Spleen (tissue), 11 donors: ENCODE results near the gene OTUD6A. TPM values are rescaled to one million over a fixed set of nuclear protein-coding genes. Genes with fewer than 3 reads are reported as not detected.

Experiments used
- DNase-seq: peaks from one replicate; pipeline ENCODE4 v3.0.0-alpha.2; 2020
- H3K27ac ChIP-seq, 8 donors: fragments of 200-600 bp; sonication (generic) in 7 of 8; 1 replicate in 4 of 8; 2 replicates in 4 of 8; pipeline versions ENCODE4 v1.5.0 to v1.8.0; 2016 to 2021; ENCODE audit warnings: inconsistent platforms in 4 of 8, mild to moderate bottlenecking in 4 of 8, moderate library complexity in 1 of 8
- H3K27me3 ChIP-seq, 7 donors: fragments of 200-600 bp; sonication (generic) in 6 of 7; replicated peaks in 1 of 7; 1 replicate in 4 of 7; 2 replicates in 3 of 7; pipeline versions ENCODE4 v1.5.0 to v1.8.0; 2016 to 2021; ENCODE audit warnings: inconsistent platforms in 3 of 7, mild to moderate bottlenecking in 1 of 7
- H3K36me3 ChIP-seq, 6 donors: fragments of 200-600 bp; sonication (generic) in 5 of 6; 1 replicate in 4 of 6; 2 replicates in 2 of 6; pipeline versions ENCODE4 v1.5.0 to v1.8.0; 2016 to 2021; ENCODE audit warnings: inconsistent platforms in 2 of 6
- H3K4me1 ChIP-seq, 6 donors: fragments of 200-600 bp; sonication (generic) in 5 of 6; 1 replicate in 3 of 6; 2 replicates in 3 of 6; pipeline versions ENCODE4 v1.5.0 to v1.8.0; 2016 to 2021; ENCODE audit warnings: inconsistent platforms in 3 of 6
- H3K4me3 ChIP-seq, 8 donors: fragments of 200-600 bp; sonication (generic) in 7 of 8; 1 replicate in 4 of 8; 2 replicates in 4 of 8; pipeline versions ENCODE4 v1.5.0 to v1.8.0; 2016 to 2021; ENCODE audit warnings: inconsistent platforms in 4 of 8, mild to moderate bottlenecking in 4 of 8, moderate library complexity in 2 of 8
- H3K9me3 ChIP-seq, 8 donors: fragments of 200-600 bp; sonication (generic) in 7 of 8; 1 replicate in 4 of 8; 2 replicates in 4 of 8; pipeline versions ENCODE4 v1.5.0 to v1.8.0; 2016 to 2021; ENCODE audit warnings: inconsistent platforms in 4 of 8
- CTCF ChIP-seq, 11 experiments: fragments of 200-600 bp in 7 of 11; fragments of 450-650 bp in 4 of 11; sonication (generic) in 4 of 11; IDR thresholded peaks in 8 of 11; conservative IDR thresholded peaks in 3 of 11; 1 replicate in 7 of 11; 2 replicates in 4 of 11; pipeline versions ENCODE4 v1.4.0 to v1.8.0; 2016 to 2021; ENCODE audit warnings: antibody characterized with exemption in 11 of 11, inconsistent platforms in 4 of 11, mild to moderate bottlenecking in 1 of 11
- POLR2A ChIP-seq, 3 donors: fragments of 450-650 bp; IDR thresholded peaks; one replicate each; pipeline ENCODE4 v1.5.1; 2017; ENCODE audit warnings: antibody characterized with exemption in 3 of 3, mild to moderate bottlenecking in 1 of 3
- POLR2AphosphoS5 ChIP-seq, 3 donors: sonication (generic); formaldehyde crosslinking; IDR thresholded peaks; one replicate each; pipeline ENCODE4 v1.5.1; 2017; ENCODE audit warnings: antibody characterized with exemption in 3 of 3
- WGBS, 5 donors: extraction: QIAGEN DNeasy Blood & Tissue Kit in 3 of 5; methylation state at CpG; one replicate each; pipeline versions ENCODE4 v1.1.5 to v1.1.7; 2013 to 2018; 5-methylcytosine and 5-hydroxymethylcytosine counted together
- intact Hi-C: fragments of 100-400 bp; cut with DNase I; formaldehyde crosslinking; loops from one replicate; pipeline ENCODE4 v1.15.0; 2023; ENCODE audit warnings: low total_unique reads
- polyA plus RNA-seq, 3 donors: library from polyadenylated mRNA; stranded (reverse); fragments of 200-250 nt; gene quantifications; one replicate each; pipeline ENCODE4 v1.2.1, GENCODE V29; 2013
- total RNA-seq, 7 donors: library from RNA; depleted of rRNA in 3 of 7; stranded (reverse); fragments of >200 nt in 3 of 7; fragmentation: NEBNext Ultra II Directional in 4 of 7; extraction: Animal tissue kit (Norgen Biotek cat#: 25700) in 4 of 7; gene quantifications; one replicate each; pipeline versions ENCODE4 v1.1.0 to v1.2.1, GENCODE V29; 2016 to 2021
- donor health status: healthy with polysubstance abuse.
- donor health status: DM: no; HTN: no; CAD: no; lungs with moderate emphysema.
- donor health status: DM: no; HTN: no; CAD: no.
- donor health status: Bipolar disorder and iron deficiency.
- donor health status: healthy.
- donor health status: DM: no; HTN: no; CAD: no.
- donor health status: DM: yes; HTN: yes; CAD: no.

Gene OTUD6A
- total and polyA plus RNA-seq, 10 donors = not detected

DNA sequence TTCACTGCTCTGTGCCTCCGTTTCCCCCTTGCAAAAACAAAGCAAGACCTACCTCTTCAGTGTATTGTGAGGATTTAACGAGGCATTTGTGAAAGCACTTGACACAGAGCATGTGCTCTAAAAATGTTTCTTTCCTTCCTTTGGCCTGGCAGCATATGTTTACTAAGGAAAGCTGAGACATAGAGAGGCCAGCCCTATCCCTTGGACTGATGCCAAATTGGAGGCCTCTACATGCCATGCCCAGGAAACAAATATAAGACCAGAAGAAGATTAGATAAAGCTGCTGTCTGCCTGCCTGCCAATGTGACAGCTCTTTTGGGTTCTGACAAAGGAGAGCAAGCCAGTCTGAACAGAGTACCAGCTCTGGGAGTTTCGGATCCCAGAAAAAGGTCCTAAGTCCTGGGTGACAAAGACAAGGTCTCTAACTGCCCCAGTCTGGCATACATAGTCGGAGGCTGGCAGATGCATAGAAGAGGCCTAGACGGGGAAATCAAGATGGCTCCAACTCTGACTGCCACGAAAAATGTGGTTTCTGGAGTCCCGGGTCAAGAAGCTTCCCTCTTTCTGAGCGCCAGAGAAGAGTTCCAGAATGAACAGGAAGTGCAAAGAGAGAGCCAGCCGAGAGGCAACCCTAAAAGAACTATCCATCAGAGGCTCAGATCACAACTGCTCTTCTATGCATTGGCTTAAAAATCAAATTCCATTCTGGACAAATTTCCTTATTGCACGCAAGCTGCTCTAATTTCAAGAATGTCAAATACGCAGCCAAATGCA lies 25.8 kb downstream of the OTUD6A start:
- DNase-seq = no peak
- Histone ChIP-seq H3K4me3 (no peak overlapping the region), H3K27me3 (no peaks in the 10 kb centered on the region), H3K27ac (peak overlapping the region in 2 of 8 donors; percentile 2 to 49), H3K4me1 (no peaks in the 10 kb centered on the region), H3K9me3 (no peaks in the 10 kb centered on the region), H3K36me3 (no peaks in the 10 kb centered on the region)
- TF ChIP-seq CTCF (IDR thresholded peaks at IDR 0.05 in 8 of 11, conservative IDR thresholded peaks at IDR 0.05 in 3 of 11) (no peak), POLR2AphosphoS5 (IDR thresholded peaks at IDR 0.05) (no peak), POLR2A (IDR thresholded peaks at IDR 0.05) (no peak)
- intact Hi-C loops = no loop called here
- 46 to 50% (median 47%) methylated on average over 11 of the region's 11 CpGs for WGBS, 5 donors

- no peak for TF ChIP-seq POLR2AphosphoS5 (IDR thresholded peaks at IDR 0.05)
- no peak for TF ChIP-seq POLR2A (IDR thresholded peaks at IDR 0.05)
- TF ChIP-seq CTCF (IDR thresholded peaks at IDR 0.05 in 8 of 11, conservative IDR thresholded peaks at IDR 0.05 in 3 of 11) = no peak
- no peaks in the 10 kb centered on the region for H3K27me3 ChIP-seq
- H3K27ac ChIP-seq = no peak overlapping the region
- no peak for DNase-seq
- no peaks in the 10 kb centered on the region for H3K9me3 ChIP-seq
- H3K4me1 ChIP-seq = no peaks in the 10 kb centered on the region
- no peaks in the 10 kb centered on the region for H3K36me3 ChIP-seq
- no peak overlapping the region for H3K4me3 ChIP-seq
- intact Hi-C loops = no loop called here
Measured at GRCh38 chrX:70088751-70089150, 26.5 kb downstream of the OTUD6A start.

DNA sequence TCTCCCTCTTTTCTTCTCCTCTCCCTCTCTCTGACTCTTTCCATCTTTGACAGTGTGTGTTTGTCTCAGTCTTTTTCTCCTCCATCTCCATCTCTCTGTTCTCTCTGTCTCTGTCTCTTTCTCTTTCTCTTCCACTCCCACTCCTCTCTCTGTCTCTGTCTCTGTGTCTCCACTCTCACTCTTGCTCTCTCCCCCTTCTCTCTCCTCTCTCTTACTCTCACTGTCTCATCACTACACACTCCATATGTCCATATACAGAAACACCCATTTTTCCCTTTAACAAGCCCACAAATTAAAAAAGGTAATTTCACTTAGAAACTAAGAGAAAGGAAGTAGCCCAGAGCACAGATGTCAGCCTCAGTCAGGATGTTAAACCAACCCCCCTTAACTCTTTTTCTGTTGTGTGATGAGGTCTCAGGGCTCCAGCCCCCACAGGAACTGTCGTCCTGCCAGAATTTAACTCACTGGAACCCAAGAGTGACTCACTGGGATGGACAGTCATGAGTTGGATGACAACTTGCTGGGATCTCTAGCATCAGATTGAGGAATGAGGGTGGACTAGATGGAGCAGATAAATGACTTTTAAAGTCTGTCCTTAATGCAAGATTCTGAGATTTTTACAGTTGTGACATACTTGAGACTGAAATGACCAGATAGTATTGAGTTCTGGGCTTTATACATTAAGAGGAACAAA lies 27.5 kb downstream of the OTUD6A start:
- Histone ChIP-seq H3K4me1 (no peaks in the 10 kb centered on the region), H3K27me3 (no peaks in the 10 kb centered on the region), H3K4me3 (no peak overlapping the region), H3K36me3 (no peaks in the 10 kb centered on the region), H3K27ac (no peak overlapping the region), H3K9me3 (no peaks in the 10 kb centered on the region)
- intact Hi-C loops = loop anchor here (10.0 kb wide), 1 partner anchor 555 kb away; no protein-coding TSS in a partner anchor
- TF ChIP-seq CTCF (IDR thresholded peaks at IDR 0.05 in 8 of 11, conservative IDR thresholded peaks at IDR 0.05 in 3 of 11) (no peak), POLR2AphosphoS5 (IDR thresholded peaks at IDR 0.05) (no peak), POLR2A (IDR thresholded peaks at IDR 0.05) (no peak)
- DNase-seq = no peak
- 16 to 30% (median 17%) methylated on average over 1 of the region's 1 CpG for WGBS, 5 donors

- no peaks in the 10 kb centered on the region for H3K27me3 ChIP-seq
Measured at GRCh38 chrX:70092247-70092646, 30.0 kb downstream of the OTUD6A start.

More at GRCh38 chrX:70092247-70092646, 30.0 kb downstream of the OTUD6A start:
- no peak overlapping the region for H3K27ac ChIP-seq
- intact Hi-C loops = loop anchor here (10.0 kb wide), 1 partner anchor 557 kb away; no protein-coding TSS in a partner anchor
- TF ChIP-seq POLR2A (IDR thresholded peaks at IDR 0.05) (no peak), POLR2AphosphoS5 (IDR thresholded peaks at IDR 0.05) (no peak), CTCF (IDR thresholded peaks at IDR 0.05 in 8 of 11, conservative IDR thresholded peaks at IDR 0.05 in 3 of 11) (no peak)
- 81 to 97% (median 87%) methylated on average over 2 to 4 of the region's 4 CpGs for WGBS, 5 donors
- no peaks in the 10 kb centered on the region for H3K9me3 ChIP-seq
- H3K4me3 ChIP-seq = no peak overlapping the region
- no peak for DNase-seq
- no peaks in the 10 kb centered on the region for H3K36me3 ChIP-seq
- H3K4me1 ChIP-seq = no peaks in the 10 kb centered on the region
